ENCODE measurements around the gene BRWD1.
"Not testable (repeated sequence)": the region's sequence is repeated elsewhere in the genome, so short reads cannot be mapped to it uniquely, and the experiment has no call there.

DNA sequence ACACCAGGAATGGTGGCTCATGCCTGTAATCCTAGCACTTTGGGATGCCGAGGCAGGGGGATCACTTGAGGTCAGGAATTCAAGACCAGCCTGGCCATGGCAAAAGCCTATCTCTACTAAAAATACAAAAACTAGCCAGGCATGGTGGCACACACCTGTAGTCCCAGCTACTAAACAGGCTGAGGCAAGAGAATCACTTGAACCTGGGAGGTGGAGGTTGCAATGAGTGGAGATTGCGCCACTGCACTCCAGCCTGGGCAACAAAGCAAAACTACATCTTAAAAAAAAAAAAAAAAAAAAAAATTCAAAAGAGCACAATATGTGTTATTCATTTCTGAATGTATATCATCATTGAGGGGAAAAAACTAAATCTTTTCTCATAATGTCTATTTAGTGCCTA, 92.6 kb downstream of the BRWD1 start:
- TF ChIP-seq, protein P1, sequence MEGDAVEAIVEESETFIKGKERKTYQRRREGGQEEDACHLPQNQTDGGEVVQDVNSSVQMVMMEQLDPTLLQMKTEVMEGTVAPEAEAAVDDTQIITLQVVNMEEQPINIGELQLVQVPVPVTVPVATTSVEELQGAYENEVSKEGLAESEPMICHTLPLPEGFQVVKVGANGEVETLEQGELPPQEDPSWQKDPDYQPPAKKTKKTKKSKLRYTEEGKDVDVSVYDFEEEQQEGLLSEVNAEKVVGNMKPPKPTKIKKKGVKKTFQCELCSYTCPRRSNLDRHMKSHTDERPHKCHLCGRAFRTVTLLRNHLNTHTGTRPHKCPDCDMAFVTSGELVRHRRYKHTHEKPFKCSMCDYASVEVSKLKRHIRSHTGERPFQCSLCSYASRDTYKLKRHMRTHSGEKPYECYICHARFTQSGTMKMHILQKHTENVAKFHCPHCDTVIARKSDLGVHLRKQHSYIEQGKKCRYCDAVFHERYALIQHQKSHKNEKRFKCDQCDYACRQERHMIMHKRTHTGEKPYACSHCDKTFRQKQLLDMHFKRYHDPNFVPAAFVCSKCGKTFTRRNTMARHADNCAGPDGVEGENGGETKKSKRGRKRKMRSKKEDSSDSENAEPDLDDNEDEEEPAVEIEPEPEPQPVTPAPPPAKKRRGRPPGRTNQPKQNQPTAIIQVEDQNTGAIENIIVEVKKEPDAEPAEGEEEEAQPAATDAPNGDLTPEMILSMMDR (IDR thresholded peaks at IDR 0.05), result not testable (repeated sequence)
- TF ChIP-seq POLR2A, EP300 (IDR thresholded peaks at IDR 0.05): not testable (repeated sequence)
